HG02884 (cell line): ENCODE measurements around the gene CERS6.

Experiments used
- ATAC-seq: cut with Tn5 transposase; IDR thresholded peaks from one replicate; pipeline ENCODE4 v1.9.1; 2021; ENCODE audit warnings: mild to moderate bottlenecking, moderate library complexity; ENCODE audit not compliant: unreplicated experiment

CERS6 gene

DNA sequence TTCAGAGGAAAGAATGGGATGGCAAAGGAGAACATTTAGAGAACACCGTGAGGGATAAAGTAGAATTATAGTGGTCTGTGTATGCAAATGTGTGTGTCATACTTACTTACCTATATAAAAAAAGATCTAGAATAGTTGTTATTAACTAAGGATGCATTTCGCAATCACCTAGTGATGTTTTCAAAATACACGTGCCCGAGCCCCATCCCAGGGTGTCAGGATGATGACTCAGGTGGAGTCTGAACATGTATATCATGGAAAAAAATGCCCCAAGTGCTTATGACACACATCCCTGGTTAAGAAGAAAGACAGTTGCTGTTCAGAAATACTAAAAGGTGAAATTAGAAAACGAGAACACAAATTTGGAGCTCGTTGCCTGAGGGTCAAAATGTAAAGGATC, 109.0 kb downstream of the CERS6 start:
- ATAC-seq = no peak

DNA sequence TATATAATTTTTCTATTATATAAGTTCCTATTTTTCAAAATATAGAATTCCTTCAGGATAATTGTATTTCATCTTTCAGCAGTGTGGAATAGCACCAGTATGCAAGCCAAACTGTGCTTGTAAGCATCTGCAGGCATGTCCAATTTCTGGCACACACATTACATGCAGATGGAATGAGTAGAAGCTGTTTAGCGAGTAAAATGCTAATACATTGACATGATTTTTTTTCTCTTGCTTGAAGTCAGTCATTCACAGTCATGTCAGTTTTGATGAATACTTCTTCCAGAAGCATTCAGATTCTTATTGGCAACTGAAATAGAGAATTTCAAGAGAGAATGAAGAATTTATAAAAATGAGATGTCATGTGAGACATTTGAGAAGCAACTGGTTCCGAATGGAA, 109.4 kb downstream of the CERS6 start:
- no peak for ATAC-seq

DNA sequence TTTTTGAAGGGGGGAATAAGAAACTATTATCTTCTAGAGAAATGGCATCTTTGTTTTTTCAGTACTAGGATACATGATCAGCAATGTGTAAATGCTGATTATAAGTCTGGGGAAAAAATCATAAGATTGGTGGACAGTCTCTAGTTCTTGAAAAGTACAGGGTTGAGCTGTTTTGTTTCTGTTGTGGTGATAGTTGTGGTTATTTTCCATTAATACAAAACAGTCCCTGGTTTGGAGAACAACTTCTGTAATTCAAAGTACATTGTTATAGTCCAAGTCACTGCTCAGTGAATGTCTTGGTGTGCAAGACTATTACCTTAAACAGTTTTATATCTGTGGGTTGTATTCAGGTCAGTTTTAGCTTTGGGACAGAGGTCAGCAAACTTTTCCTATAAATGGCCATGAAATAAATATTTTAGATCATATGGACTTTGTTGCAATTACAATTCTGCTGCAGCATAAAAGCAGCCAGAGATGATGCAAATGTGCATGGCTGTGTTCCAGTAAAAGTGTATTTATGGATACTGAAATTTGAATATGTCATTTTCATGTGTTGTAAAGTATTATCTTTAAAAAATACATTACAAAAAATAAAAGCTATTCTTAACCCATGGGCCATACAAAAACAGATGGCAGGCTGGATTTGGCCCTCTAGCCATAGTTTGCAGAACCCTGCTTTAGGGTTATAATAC, 111.0 kb downstream of the CERS6 start:
- ATAC-seq = peak; percentile 51

DNA sequence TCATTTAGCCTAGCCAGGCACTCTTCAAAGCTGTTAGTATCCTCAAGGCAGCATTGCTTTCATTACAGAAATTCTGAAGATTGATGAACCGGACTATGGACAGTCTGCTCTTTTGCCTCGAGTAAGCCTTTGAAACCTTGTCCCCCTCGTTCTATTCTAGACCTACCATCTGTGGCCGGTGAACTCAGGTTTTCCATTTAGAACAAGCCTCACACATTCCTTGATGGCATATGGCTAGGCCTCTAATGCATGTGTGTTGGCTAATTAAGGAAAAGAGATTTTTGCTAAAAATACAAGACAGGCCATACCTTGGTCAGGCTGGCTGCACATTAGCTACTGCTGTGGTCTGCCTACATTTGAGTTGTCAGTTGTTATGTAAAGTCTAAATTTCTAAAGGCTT, 111.8 kb downstream of the CERS6 start:
- ATAC-seq = no peak

DNA sequence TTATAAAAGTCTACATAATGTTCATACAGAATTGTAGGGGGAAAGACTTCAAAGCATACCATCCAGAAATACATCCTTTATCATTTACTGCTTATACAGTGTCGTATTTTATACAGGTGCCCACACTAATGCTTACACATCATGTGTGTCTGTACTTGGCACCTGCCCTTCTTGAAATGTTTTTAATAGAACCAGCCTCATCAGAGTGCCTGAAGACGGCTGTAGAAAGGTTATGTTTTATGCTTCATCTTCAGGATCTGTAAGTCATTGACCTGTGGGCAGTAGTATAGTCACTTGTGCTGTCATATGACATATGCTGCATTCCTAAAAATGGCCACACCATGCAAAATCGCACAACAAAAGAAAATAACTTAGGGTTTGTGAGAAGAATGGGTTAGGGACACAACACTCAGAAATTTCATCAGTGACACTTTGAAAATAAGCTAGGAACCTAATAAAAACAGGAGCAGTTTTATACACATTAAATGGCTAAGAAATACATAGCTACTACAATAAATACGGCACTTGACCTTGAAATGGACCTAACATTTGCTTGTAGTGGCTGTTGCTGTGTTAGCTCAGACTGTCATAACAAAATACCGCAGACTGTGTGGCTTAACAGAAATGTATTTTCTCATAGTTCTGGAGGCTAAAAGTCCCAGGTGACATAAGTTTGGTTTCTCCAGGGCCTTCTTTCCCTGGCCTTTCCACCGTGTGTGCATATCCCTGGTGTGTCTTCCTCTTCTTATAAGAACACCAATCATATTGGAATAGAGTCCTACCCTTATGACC, 112.6 kb downstream of the CERS6 start:
- ATAC-seq = no peak

DNA sequence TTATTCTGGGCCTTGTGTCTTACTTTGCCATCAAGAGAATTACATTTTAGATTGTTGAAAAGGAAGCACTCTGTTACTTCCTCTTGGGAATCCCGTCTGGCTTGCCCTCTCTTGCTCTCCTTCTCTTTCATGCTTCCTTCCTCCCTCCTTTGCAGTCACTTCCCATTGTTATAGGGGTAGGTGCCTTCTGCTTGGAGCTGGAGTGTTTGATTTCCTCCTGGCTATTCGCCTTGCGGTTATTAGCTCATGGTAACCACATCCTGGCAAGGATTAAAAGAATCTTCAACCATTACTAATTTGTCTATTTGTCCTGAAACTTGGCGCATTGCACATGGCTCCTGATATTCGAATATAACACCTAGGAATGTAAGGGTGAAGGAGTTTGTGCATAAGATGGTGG, 115.0 kb downstream of the CERS6 start:
- ATAC-seq = no peak

DNA sequence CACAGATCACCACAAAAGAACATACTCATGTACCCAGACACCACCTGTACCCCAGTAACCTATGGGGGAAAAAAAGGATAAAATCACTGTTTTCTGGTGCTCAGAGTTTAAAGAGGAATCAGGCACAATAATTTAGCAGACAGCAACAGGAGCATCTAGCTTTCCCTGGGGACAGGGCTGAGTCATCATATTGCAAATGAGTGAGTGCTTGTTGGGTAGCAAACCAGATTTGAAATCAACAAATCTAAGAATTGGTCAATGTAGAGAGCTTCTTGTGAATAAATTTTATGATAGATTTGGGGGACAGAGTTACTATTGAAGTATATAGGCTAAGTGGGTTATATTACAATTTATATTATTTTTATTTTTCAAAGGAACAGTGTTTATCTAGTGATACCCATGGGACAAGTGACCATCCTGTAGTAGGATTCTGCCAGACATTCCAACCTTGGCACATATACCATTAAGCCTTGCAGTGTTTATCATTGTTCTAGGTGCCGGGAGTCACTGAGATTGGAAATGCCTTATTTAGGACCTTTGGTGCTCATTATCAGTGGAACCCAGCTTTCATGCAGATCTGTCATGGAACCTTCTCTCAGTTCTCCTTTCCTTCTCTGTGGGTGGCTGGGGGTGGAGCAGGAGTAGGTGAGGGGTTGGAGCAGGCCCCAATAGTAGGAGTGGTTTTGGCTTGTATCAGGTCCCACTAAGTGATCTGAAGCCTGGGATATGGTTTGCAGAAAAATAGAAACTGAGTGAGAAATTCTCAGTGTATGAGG, 117.2 kb downstream of the CERS6 start:
- ATAC-seq = no peak

DNA sequence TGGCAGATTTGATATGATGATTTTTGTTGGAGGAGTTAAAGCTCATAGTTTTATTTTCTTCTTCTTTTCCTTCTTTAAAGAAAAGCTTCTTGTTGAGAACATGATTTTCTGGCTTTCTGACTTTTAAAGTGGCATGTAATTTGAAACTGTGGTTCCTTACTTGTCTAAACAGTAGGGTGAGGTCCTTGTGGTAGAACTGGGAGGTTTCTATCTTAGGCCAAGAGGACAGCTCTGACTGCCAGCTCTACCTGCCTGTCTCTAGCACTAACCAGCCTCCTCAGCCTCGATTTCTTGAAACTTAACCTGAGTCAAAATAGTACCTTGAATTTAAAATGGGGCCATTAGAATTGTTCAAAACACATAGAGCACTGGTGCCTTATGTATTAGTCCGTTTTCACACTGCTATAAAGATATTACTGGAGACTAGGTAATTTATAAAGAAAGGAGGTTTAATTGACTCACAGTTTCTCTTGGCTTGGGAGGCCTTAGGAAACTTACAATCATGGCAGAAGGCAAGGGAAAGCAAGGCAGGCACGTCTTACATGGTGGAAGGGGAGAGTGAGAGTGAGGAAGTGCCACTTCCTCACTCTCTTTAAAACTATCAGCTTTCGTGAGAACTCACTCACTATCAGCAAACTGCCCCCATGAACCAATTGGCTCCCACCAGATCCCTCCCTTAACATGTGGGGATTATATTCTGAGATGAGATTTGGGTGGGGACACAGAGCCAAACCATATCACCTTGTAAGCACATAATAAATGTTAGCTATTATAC, 119.0 kb downstream of the CERS6 start:
- ATAC-seq = no peak

DNA sequence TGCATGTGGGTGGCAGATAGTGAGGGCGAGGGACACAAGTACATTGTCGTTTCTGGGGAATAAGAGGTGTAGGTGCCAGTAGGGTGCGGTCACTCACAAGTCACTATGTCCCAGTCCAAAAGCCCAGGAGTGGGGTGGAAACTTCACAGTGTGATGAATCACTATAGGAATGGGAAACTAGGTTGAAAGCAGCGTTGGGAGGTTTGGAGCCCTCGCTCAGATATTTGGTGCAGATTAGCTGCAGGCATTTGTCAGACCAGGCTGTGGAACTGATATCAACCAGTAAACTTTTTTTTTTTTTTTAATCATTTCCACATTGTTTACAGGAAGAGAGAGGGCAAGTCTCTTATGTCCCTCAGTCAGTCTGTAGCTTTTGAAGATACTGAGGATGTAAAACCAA, 121.8 kb downstream of the CERS6 start:
- ATAC-seq = no peak

DNA sequence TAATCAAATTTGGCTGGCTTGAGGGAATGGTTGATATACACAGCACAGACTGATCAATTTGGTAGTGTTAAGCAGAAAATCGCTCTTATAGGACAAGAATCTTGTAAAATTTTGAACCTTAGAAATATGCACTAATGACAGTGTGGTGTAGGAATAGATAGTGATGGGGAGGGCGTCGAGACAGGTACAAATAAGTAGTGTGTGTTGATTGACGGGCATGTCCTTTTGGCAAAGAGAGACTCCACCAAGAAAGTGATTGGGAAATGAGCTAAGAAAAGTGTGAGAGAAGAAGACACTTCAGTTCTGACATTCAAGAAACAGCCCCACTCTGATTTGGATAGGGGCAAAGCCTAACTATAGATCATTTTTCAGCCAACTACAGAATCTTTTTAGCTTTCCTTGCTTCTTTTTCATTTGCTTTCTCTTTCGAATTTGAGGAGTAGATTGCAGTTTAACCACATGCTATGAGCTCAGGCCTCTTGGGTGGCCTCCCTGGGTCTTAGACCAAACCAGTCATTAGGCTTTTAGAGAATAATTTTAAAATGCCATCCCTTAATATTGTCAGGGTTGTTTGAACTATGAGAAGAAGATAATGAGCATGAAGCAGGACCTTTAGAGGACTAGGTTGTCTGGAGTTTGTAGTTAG, 127.1 kb downstream of the CERS6 start:
- peak; percentile 44 for ATAC-seq

DNA sequence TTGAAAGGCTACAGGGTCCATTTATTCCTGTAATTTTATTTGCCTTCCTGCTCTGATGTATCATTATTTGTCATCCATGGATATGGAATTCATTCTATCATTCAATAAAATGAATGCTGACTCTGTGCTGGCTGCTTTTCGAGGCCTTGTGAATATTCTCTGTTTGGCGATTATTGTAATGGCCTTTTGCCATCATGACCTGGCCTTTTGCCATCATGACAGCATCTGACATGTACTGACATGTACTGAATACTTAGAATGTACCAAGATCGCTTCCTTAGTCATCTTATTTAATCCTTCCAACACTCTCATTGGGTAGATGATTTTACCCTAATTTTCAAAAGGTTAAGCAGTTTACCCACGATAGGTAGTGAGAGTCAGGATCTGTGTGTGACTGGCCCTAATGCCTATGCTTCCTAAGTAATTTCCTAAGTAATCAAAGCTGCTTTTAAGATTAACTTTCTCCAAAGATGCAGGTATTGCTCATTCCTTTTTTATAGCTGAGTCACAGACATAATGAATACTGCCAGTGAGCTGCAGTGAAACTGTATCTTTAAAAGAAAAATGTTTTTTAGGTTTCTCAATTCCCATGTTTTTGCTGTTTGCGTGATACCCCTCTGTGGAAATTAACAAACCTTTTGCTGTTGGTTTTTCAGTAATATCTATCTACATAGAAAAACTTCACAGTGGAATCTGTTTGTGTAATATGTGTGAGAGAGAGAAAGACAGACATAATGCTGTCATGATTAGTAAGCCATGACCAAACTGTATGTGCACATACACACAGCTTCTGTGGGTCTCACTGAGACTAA, 127.8 kb downstream of the CERS6 start:
- ATAC-seq = no peak

DNA sequence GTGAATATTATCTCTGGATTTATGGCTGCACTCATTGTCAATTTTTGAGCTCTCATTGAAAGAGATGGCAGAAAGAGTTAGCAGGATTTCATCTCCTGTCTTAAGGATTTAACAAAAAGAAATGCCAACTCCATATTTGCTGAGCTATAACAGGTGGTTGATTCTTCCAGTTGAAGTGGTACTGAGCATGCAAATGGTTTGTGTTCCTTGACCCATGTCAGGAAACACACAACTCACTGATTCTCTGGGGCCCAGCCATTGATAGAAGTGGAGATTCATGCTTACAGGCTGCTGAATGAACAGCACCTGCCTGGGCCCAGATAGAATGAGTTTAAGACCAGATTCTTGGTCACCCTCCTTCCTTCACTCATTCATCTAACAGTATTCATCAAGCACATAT, 128.8 kb downstream of the CERS6 start:
- ATAC-seq = no peak

DNA sequence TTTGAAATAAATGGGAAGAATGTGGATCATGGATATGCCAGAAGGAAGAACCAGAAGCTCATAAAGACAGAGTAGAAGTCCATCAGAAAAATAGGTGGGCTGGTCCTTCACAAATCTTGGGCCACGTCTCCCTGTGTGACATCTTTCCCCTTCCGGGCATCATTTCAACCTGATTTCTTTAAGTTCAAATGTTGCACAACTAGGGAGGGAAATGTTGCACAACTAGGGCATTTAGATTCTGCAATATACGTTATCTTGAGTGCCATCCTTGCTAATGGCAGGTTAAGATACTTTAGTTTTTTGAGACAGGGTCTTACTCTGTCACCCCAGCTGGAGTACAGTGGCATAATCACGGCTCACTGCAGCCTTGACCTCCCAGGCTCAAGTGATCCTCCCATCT, 129.6 kb downstream of the CERS6 start:
- no peak for ATAC-seq

DNA sequence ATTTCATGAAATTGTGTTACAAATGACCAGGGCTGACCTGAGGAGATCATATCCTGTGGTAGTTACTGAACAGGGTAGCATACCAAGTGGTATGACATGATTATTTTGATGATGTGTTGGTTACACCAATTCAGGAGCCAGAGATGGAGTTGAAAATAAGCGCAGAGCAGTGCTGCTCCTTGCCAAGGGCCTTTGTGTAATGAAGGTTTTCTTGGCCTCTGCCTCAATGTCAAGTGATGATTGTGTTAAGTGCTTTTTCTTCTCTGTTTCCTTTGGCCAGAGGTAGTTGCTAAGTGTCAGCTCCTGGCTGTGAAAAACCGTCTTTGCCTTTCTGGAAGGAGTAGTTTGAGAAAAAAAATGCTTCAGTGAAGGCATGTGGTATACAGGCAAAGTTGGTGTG, 131.2 kb downstream of the CERS6 start:
- no peak for ATAC-seq

DNA sequence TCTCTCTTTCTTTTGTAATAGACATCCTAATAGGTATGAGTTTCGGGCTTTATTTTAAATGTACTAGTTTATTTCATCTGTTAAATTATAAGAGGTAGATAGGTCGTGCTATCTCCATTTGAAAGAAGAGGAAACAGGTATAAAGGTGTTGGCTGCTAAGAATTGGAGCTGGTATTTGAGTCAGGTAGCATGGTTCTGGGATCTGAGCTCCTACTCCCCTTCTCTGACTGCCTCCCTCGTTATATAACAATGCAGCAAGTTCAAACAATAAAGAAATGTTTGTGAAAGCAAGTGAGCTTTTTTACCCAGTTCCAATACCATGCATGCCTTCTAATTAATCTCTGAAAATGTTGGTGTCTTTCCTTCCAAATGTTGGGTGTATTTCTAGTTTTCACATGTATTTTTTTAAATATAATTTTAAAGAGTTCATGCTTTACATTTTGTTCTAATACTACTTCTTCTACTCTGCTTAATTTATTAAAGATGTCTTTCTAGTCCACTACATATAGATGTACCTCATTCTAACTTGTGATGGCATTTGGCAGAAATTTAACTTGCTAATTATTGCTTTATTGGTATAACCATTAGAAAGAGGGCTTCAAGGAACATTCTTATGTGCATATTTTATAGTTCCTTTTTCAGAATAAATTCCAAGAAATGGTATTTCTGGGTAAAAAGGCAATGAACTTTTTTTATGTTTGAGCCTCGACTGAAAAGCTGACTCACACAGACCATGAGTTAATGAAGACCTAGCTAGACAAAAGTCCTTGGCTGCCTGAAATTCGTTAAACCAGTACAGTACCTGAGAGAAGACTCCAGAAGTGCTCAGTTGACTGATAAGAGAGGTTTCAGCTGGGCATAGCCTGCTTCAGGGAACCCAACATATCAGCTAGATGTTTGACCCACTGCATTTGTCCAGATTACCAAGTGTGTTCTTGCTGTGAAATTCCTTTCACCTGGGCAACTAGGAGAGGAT, 133.5 kb downstream of the CERS6 start:
- no peak for ATAC-seq

DNA sequence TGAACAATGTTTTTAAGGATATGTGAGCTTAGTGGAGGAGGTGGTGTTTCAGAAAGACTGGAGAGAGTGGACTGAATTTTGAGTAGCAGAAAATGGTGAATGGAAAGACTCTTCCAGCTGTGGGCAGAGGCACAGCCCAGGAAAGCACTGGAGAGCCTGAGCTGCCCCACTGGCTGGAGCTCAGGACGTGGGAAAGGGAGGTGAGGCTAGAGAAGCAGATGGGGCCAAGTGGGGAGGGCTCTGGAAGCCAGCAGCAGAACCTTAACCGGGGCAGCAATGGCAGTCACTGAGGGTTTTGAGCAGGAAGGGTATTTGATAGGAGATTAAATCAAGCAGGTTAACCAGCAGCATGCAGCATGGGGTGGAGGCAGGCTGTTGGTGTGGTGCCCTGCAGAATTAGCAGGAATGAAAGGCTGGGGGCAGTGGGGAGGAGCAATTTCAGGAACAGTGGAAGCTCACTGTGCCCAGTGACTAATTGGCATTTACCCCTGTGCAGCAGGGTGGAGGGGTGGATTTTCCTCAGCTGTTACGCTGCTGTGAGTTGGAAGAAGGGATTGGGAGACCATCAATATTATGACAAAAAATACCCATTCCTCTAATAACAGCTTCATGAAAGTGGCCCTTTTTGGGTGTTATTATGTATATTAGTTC, 136.2 kb downstream of the CERS6 start:
- ATAC-seq = no peak

DNA sequence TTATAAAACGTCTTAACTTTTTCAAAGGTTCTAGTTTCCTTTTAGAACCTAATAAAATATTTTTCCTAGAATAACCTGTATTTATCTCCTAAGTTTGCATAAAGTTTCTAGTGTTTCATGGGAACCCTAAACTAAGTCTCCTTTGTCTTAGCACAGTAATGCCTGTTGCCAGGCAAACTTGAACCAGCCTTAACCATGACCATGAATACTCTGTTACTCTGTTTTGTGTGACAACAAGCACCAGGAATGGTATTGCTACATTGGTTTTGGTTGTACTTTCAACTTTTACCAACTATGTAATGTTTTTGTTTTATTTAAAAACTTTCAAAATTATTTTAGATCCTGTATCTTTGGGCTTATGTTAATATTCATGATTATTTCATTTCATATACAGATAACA, 137.6 kb downstream of the CERS6 start:
- ATAC-seq = peak; percentile 36

DNA sequence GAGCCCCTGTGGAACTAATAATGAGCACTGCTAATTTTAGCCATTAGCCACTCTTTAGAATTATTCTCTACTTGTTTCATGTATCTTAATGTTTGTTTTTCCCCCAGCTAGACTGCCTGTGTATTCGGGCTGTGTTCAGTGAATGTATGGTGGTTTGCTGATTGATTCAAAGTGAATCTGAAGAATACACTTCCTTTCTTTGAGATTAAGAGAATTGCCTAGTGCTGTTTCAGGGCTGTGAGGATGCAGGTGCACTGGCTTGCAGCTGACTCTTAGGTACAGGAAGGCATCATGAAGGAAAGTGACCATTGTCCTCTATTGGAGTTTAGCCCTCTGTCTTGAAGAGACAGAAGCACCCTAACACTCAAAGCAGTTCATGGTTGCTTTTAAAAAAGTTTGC, 138.7 kb downstream of the CERS6 start:
- peak; percentile 85 for ATAC-seq
